ENCODE measurements around the gene DPH2.

- TF ChIP-seq EZH2phosphoT487 (IDR thresholded peaks at IDR 0.05; ENCODE audit: borderline replicate concordance, low read depth, low read length) (no peak), CTCF (conservative IDR thresholded peaks at IDR 0.05; ENCODE audit: low read length) (no peak)
These were observed 41.2 kb downstream of the DPH2 start for GRCh38 chr1:44010935-44011471.

Measured in OCI-LY7 (cell line).